Aorta (tissue), 5 donors: Measurements from ENCODE around the gene DENND1B. TPM values are rescaled to one million over a fixed set of nuclear protein-coding genes. Genes with fewer than 3 reads are reported as not detected.
A peak's percentile ranks its signal among the peaks of the same experiment; 100 is the strongest.

Experiments
- ATAC-seq: fragments of 200-7000 bp; cut with Tn5 transposase; one replicate; pipeline ENCODE4 v1.9.1; 2022; ENCODE audit warnings: moderate library complexity; ENCODE audit not compliant: low FRiP score
- DNase-seq, 2 donors: peaks; one replicate each; pipeline ENCODE4 v3.0.0-alpha.2; 2020
- H3K27ac ChIP-seq, 2 donors: one replicate each; pipeline ENCODE4 v1.5.1; 2013; ENCODE audit warnings: low read length in 2 of 2, mild to moderate bottlenecking in 2 of 2, moderate library complexity in 2 of 2, control low read depth in 1 of 2, inconsistent platforms in 1 of 2, low read depth in 1 of 2
- H3K27me3 ChIP-seq, 2 donors: one replicate each; pipeline ENCODE4 v1.6.1; 2013; ENCODE audit warnings: control low read depth in 1 of 2, low read length in 1 of 2, mild to moderate bottlenecking in 1 of 2, moderate library complexity in 1 of 2; ENCODE audit not compliant: insufficient read depth in 2 of 2, control insufficient read depth in 1 of 2
- H3K36me3 ChIP-seq, 2 donors: one replicate each; pipeline ENCODE4 v1.6.1; 2013; ENCODE audit warnings: control low read depth in 1 of 2, low read length in 1 of 2, mild to moderate bottlenecking in 1 of 2; ENCODE audit not compliant: insufficient read depth in 2 of 2, control insufficient read depth in 1 of 2
- H3K4me1 ChIP-seq, 2 donors: one replicate each; pipeline ENCODE4 v1.6.1; 2013; ENCODE audit warnings: low read length in 2 of 2, control low read depth in 1 of 2, mild to moderate bottlenecking in 1 of 2, moderate library complexity in 1 of 2; ENCODE audit not compliant: insufficient read depth in 2 of 2, control insufficient read depth in 1 of 2
- H3K4me3 ChIP-seq, 2 donors: one replicate each; pipeline ENCODE4 v1.5.1; 2013; ENCODE audit warnings: low read length in 2 of 2, control low read depth in 1 of 2, mild to moderate bottlenecking in 1 of 2
- H3K9me3 ChIP-seq: one replicate; pipeline ENCODE4 v1.6.1; 2013; ENCODE audit warnings: mild to moderate bottlenecking, low read length; ENCODE audit not compliant: control insufficient read depth
- WGBS, 2 donors: extraction: QIAGEN DNeasy Blood & Tissue Kit; methylation state at CpG; one replicate each; pipeline ENCODE4 v1.1.7; 2013; 5-methylcytosine and 5-hydroxymethylcytosine counted together
- intact Hi-C, 2 donors: fragments of 100-400 bp; cut with DNase I; formaldehyde crosslinking; loops; one replicate each; pipeline versions ENCODE4 v1.14.2 to v1.15.0; 2022
- polyA plus RNA-seq, 2 donors: library from polyadenylated mRNA; stranded (reverse); fragments of 200-250 nt; gene quantifications; one replicate each; pipeline ENCODE4 v1.2.3, GENCODE V29; 2013
- total RNA-seq, 2 donors: library from RNA; stranded (reverse); fragmentation: NEBNext Ultra II Directional; extraction: Animal tissue kit (Norgen Biotek cat#: 25700); gene quantifications; one replicate each; pipeline ENCODE4 v1.2.1, GENCODE V29; 2021
- donor health status: healthy with polysubstance abuse.
- donor health status: Bipolar disorder and iron deficiency.
- donor health status: DM: no; HTN: no; CAD: no.
- donor health status: DM: no; HTN: no; CAD: no.
- donor health status: DM: yes; HTN: yes; CAD: no.

Gene DENND1B
- total and polyA plus RNA-seq, 4 donors, result 1.5 to 20.5 (median 7.9) TPM

- 88 to 92% methylated on average over 3 of the region's 3 CpGs for WGBS, 2 donors
- no peaks in the 10 kb centered on the region for H3K4me1 ChIP-seq
- H3K36me3 ChIP-seq, result no peaks in the 10 kb centered on the region
- intact Hi-C loops, result no loop called here
- ATAC-seq (no peak), DNase-seq (no peak)
- no peaks in the 10 kb centered on the region for H3K9me3 ChIP-seq
- H3K4me3 ChIP-seq, result no peak overlapping the region
- no peaks in the 10 kb centered on the region for H3K27me3 ChIP-seq
- no peak overlapping the region for H3K27ac ChIP-seq
Measured at GRCh38 chr1:197788741-197789739, 13.8 kb upstream of the DENND1B start.

DNA sequence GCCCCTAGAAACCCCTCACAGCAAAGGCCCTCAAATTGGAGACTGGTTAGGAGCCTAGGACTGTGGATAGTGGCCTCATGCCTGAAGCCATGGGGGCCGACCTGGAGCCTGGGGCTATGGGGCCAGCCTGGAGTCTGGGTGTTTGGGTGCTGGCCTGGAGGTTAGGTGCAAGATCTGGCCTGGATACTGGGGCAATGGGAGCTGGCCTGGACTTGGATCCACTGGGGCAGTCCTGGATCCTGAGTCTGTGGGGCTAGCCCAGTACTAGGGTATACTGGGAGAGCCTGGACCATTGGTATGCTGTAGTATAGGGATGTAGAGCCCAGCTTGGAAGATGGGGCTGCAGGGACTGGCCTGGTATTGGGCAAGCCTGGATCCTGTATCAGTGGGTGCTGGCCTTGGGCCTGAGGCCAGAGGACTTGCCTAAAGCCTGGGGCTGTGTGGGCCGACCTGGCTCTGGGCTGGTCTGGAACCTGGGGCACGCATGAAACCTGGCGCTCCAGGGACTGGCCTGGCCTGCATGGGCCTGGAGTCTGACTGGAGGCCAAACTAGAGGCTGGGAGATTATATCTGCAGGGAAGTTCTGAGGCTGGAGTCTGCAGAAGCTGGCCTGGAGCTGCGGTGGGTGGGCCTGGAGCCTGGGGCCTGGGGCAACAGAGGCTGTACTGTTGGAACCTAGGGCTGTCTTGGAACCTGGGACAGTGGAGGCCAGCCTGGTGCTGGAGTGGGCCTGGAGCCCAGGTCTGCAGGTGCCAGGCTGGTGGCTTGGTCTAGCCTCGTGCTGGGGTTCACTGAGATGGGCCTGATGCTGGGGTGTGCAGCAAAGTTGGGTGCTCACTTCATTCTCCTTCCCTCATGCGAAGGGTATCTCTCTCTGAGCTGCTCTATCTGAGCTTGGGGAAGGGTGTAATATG lies 12.6 kb upstream of the DENND1B start:
- Histone ChIP-seq H3K9me3 (no peaks in the 10 kb centered on the region), H3K36me3 (no peaks in the 10 kb centered on the region), H3K27ac (no peak overlapping the region), H3K27me3 (no peaks in the 10 kb centered on the region), H3K4me1 (no peaks in the 10 kb centered on the region), H3K4me3 (no peak overlapping the region)
- WGBS, 2 donors, result 93 to 95% methylated on average over 7 of the region's 7 CpGs
- DNase-seq (peak in 1 of 2 donors; percentile 58), ATAC-seq (peak; percentile 29)
- intact Hi-C loops, result no loop called here

DNA sequence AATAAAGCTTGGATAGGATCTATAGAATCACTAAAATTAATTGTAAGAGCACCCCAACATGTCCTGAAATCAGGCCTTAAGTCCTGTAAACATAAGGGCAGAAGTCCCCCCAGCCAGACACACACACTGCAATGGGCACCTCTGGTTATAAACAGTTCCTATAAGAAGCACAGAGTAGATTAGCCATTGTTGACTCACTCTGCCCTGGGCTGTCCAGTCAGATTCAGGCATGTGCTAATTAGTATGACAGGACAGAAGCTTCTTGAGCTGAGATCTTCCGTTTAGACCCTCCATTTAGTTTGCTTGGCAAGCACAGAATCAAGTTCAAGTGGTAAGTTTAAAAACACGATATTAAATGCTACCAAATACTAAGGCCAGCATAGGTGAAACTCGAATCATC lies 11.8 kb upstream of the DENND1B start:
- 87% methylated on average over 3 of the region's 3 CpGs for WGBS, 2 donors
- ATAC-seq (no peak), DNase-seq (no peak)
- Histone ChIP-seq H3K27ac (no peak overlapping the region), H3K4me1 (no peaks in the 10 kb centered on the region), H3K4me3 (no peak overlapping the region), H3K36me3 (no peaks in the 10 kb centered on the region), H3K9me3 (no peaks in the 10 kb centered on the region), H3K27me3 (no peaks in the 10 kb centered on the region)
- intact Hi-C loops, result no loop called here

DNA sequence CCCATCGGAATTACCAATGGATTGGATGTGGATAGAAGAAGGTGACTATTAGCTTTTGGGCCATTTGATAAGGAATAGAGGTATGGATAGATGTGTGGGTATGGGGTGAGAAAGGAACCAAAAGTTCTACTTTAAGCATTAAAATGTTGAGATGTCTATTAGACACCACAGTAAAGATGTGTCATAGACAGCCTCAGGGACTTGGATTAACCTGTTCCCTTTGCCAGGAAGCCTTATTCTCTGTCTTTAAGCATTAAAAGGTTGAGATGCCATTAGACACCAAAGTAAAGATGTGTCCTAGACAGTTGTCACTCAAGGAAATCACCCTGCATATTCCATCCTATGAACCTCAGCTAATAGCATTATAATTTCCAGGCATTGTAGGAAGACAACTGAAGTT lies 11.0 kb upstream of the DENND1B start:
- Histone ChIP-seq H3K9me3 (no peaks in the 10 kb centered on the region), H3K4me3 (no peak overlapping the region), H3K36me3 (no peaks in the 10 kb centered on the region), H3K27me3 (no peaks in the 10 kb centered on the region), H3K27ac (no peak overlapping the region), H3K4me1 (no peaks in the 10 kb centered on the region)
- WGBS, 2 donors, result 97 to 99% methylated on average over 1 of the region's 1 CpG
- DNase-seq, result no peak
- ATAC-seq, result no peak
- intact Hi-C loops, result no loop called here

- H3K9me3 ChIP-seq, result no peaks in the 10 kb centered on the region
- intact Hi-C loops, result no loop called here
- H3K36me3 ChIP-seq, result no peaks in the 10 kb centered on the region
- H3K27ac ChIP-seq, result no peak overlapping the region
- no peaks in the 10 kb centered on the region for H3K4me1 ChIP-seq
- WGBS, 2 donors, result 32 to 46% methylated on average over 1 of the region's 1 CpG
- DNase-seq (no peak), ATAC-seq (no peak)
- no peaks in the 10 kb centered on the region for H3K27me3 ChIP-seq
- H3K4me3 ChIP-seq, result no peak overlapping the region
Measured at GRCh38 chr1:197783510-197783948, 8.2 kb upstream of the DENND1B start.

DNA sequence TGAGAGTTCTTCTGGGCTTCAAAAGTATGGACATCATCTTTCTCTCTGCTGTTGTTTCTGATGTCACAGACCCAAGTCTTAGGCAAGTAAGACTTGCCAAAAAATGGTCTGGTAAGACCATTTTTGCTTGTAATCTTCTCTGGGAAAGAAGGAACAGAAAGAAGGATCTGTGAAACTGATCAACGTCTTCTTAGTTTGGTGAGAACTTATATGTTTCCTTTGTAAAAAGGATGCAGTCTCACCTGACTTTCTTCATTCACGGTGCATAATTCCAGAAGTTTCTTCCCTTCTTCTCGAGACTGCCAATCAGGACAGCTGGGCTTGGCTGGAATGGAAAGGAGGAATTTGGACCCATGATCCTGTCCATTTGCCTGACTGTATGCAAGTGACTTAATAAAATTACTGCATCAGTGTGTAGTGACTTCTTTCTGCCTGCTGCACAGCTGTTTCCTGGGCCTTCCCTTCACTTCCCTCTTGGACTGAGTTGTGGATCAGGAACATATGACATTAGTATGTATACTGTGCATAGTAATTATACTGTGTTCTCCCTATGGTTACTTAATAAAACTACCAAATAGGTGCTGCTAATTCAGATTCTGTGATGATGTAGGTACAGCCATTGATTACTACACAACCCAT lies 7.6 kb upstream of the DENND1B start:
- Histone ChIP-seq H3K27me3 (no peaks in the 10 kb centered on the region), H3K9me3 (no peaks in the 10 kb centered on the region), H3K27ac (no peak overlapping the region), H3K36me3 (no peaks in the 10 kb centered on the region), H3K4me1 (no peaks in the 10 kb centered on the region), H3K4me3 (no peak overlapping the region)
- no peak for ATAC-seq
- 87% methylated on average over 3 of the region's 3 CpGs for WGBS, 2 donors
- no peak for DNase-seq
- intact Hi-C loops, result no loop called here

DNA sequence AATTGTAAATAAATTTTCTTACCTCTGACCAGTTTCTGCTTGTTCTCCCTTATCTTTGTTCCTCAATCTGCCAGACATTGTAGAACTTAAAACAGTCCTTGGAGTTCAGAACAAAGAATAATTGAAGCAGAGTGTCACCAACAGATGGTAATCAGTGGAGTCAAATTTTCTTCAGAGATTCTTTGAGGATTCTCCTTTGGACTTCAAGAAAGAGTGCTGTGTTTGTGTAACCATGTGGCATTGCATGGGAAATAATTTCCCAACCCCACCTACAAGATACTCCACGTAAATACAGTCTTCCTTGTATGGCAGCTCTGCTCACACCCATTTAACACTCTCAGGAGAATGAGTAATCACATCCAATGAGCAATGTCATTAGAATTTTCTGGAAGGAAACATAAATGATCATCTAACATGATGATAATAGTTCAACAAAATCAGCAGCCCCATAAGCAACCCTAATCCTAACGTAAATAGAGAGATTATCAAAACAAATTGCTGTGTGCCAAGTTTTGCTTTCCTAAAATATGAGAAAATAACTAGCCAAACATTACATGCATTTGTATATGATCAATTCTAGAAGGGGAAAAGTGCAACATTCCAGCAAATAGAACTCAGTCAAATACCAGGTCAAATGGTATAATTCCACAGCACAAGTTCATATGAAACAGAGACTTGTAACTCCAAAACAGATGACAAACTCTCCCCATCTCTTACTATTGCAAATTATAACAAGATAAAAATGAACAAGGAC lies 6.9 kb upstream of the DENND1B start:
- intact Hi-C loops, result no loop called here

DNA sequence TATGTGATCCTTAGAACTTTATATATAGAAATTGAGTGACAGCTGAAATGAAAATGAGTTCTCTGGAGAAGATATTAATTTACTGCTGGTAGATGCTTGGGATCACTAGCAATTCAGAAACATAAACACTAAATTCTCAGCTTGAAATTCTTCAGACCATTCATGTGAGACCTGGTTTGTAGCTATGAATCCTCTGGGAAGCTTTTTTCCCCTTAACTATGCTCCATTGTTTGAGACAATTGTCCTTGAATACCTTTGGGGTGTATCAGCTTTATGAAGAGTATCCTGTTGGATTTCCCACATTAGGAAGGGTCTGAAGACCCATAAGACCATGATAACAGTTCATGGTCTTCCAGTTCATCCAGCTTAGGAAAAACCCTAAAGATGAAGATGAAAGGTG lies 4.6 kb upstream of the DENND1B start:
- no peak for ATAC-seq

More for the DNA sequence above, 6.9 kb upstream of the DENND1B start:
- no peak overlapping the region for H3K27ac ChIP-seq
- no peaks in the 10 kb centered on the region for H3K9me3 ChIP-seq
- DNase-seq (no peak), ATAC-seq (no peak)
- H3K4me3 ChIP-seq, result no peak overlapping the region
- H3K27me3 ChIP-seq, result no peaks in the 10 kb centered on the region
- no peaks in the 10 kb centered on the region for H3K36me3 ChIP-seq
- WGBS, 2 donors, result 78 to 79% methylated on average over 2 of the region's 2 CpGs
- H3K4me1 ChIP-seq, result no peaks in the 10 kb centered on the region

More for the DNA sequence above, 4.6 kb upstream of the DENND1B start:
- no peaks in the 10 kb centered on the region for H3K9me3 ChIP-seq
- DNase-seq, result no peak
- H3K4me1 ChIP-seq, result no peaks in the 10 kb centered on the region
- no peaks in the 10 kb centered on the region for H3K36me3 ChIP-seq
- intact Hi-C loops, result loop anchor here in 1 of 2 donors (5.0 kb wide), 1 partner anchor 122 kb away; the partner anchor contains the start of gene C1orf53
- no peak overlapping the region for H3K4me3 ChIP-seq
- no peak overlapping the region for H3K27ac ChIP-seq
- H3K27me3 ChIP-seq, result no peaks in the 10 kb centered on the region
